Gastrocnemius medialis (tissue), 4 donors: Measurements from ENCODE around the gene MYCBP2. TPM values are rescaled to one million over a fixed set of nuclear protein-coding genes. Genes with fewer than 3 reads are reported as not detected.

Experiments used
- ATAC-seq, 2 donors: fragments of 150-250 bp; one replicate each; pipeline ENCODE4 v1.9.1; 2016
- DNase-seq, 2 donors: peaks; one replicate each; pipeline ENCODE4 v3.0.0-alpha.2; 2019
- H3K27ac ChIP-seq, 4 donors: fragments of 200-600 bp; sonication (generic); 1 replicate in 1 of 4; 2 replicates in 3 of 4; pipeline ENCODE4 v1.5.1; 2016 to 2018; ENCODE audit warnings: mild to moderate bottlenecking in 2 of 4, moderate library complexity in 1 of 4
- H3K27me3 ChIP-seq, 3 donors: fragments of 200-600 bp; sonication (generic) in 2 of 3; 1 replicate in 1 of 3; 2 replicates in 2 of 3; pipeline versions ENCODE4 v1.5.1 to v1.6.0; 2016 to 2019; ENCODE audit warnings: mild to moderate bottlenecking in 1 of 3, moderate library complexity in 1 of 3
- H3K36me3 ChIP-seq, 2 donors: fragments of 200-600 bp; sonication (generic) in 1 of 2; one replicate each; pipeline ENCODE4 v1.5.1; 2017 to 2018
- H3K4me1 ChIP-seq, 2 donors: fragments of 200-600 bp; sonication (generic) in 1 of 2; one replicate each; pipeline ENCODE4 v1.5.1; 2016 to 2017; ENCODE audit warnings: mild to moderate bottlenecking in 2 of 2
- H3K4me3 ChIP-seq, 4 donors: fragments of 200-600 bp; sonication (generic) in 3 of 4; 1 replicate in 1 of 4; 2 replicates in 3 of 4; pipeline ENCODE4 v1.5.1; 2016 to 2019; ENCODE audit warnings: mild to moderate bottlenecking in 2 of 4
- H3K9me3 ChIP-seq, 3 donors: fragments of 200-600 bp; sonication (generic) in 2 of 3; 1 replicate in 1 of 3; 2 replicates in 2 of 3; pipeline ENCODE4 v1.5.1; 2016 to 2019
- POLR2A ChIP-seq, 2 donors: fragments of 450-650 bp; IDR thresholded peaks; one replicate each; pipeline ENCODE4 v1.6.1; 2017; ENCODE audit warnings: antibody characterized with exemption in 2 of 2, mild to moderate bottlenecking in 2 of 2, moderate library complexity in 2 of 2
- in situ Hi-C, 4 donors: fragments of 200-750 bp; cut with MboI; loops; one replicate each; pipeline versions ENCODE4 v1.15.0 to v1.8.0; 2017; ENCODE audit warnings: low sequenced_read_pairs in 4 of 4
- intact Hi-C: fragments of 100-400 bp; cut with DNase I; formaldehyde crosslinking; loops from one replicate; pipeline ENCODE4 v1.15.1; 2023; ENCODE audit warnings: low total_unique reads
- total RNA-seq, 4 donors: library from RNA; depleted of rRNA; stranded (reverse); fragments of >200 nt; gene quantifications; one replicate each; pipeline versions ENCODE4 v1.1.0 to v1.2.3, GENCODE V29; 2016
- TF ChIP-seq, protein P1 (sequence below), 5 experiments: fragments of 450-650 bp in 3 of 5; fragments of 200-600 bp in 2 of 5; sonication (generic) in 2 of 5; IDR thresholded peaks in 4 of 5; conservative IDR thresholded peaks in 1 of 5; 1 replicate in 4 of 5; 2 replicates in 1 of 5; pipeline ENCODE4 v1.5.1; 2016 to 2019; ENCODE audit warnings: antibody characterized with exemption in 5 of 5, mild to moderate bottlenecking in 3 of 5, moderate library complexity in 3 of 5

The MYCBP2 gene
- total RNA-seq, 4 donors from 2014 or later = 42.1 to 56.9 (median 45.1) TPM

DNA sequence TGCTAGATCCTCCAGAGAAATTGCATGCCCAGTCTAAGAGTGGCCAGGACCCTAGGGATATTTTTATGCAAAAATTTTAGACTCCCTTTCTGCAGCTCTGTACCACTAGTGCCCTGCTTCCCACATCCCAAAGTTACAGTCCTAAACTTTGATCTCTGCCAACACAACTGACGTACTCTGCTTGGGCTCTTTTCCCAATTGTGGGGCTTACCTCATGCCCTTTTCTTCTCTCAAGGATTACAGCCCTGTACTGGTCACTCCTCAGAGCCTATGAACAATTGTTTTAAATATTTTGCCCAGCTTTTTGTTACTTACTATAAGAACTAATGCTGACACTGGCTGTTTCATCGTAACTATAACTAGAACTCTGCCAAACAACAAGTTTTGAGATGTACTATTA lies 242.1 kb downstream of the MYCBP2 start:
- in situ Hi-C loops (no loop called here), intact Hi-C loops (no loop called here)
- H3K9me3 ChIP-seq = no peaks in the 10 kb centered on the region
- no peak overlapping the region for H3K4me3 ChIP-seq
- no peak overlapping the region for H3K27ac ChIP-seq
- no peaks in the 10 kb centered on the region for H3K4me1 ChIP-seq
- peaks cover 0 to 65% of the 10 kb centered on the region in 2 donors for H3K36me3 ChIP-seq
- TF ChIP-seq, protein P1, sequence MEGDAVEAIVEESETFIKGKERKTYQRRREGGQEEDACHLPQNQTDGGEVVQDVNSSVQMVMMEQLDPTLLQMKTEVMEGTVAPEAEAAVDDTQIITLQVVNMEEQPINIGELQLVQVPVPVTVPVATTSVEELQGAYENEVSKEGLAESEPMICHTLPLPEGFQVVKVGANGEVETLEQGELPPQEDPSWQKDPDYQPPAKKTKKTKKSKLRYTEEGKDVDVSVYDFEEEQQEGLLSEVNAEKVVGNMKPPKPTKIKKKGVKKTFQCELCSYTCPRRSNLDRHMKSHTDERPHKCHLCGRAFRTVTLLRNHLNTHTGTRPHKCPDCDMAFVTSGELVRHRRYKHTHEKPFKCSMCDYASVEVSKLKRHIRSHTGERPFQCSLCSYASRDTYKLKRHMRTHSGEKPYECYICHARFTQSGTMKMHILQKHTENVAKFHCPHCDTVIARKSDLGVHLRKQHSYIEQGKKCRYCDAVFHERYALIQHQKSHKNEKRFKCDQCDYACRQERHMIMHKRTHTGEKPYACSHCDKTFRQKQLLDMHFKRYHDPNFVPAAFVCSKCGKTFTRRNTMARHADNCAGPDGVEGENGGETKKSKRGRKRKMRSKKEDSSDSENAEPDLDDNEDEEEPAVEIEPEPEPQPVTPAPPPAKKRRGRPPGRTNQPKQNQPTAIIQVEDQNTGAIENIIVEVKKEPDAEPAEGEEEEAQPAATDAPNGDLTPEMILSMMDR (IDR thresholded peaks at IDR 0.05 in 4 of 5, conservative IDR thresholded peaks at IDR 0.05 in 1 of 5) = no peak
- TF ChIP-seq POLR2A (IDR thresholded peaks at IDR 0.05) = no peak
- no peaks in the 10 kb centered on the region for H3K27me3 ChIP-seq
- no peak for DNase-seq
- ATAC-seq = no peak

DNA sequence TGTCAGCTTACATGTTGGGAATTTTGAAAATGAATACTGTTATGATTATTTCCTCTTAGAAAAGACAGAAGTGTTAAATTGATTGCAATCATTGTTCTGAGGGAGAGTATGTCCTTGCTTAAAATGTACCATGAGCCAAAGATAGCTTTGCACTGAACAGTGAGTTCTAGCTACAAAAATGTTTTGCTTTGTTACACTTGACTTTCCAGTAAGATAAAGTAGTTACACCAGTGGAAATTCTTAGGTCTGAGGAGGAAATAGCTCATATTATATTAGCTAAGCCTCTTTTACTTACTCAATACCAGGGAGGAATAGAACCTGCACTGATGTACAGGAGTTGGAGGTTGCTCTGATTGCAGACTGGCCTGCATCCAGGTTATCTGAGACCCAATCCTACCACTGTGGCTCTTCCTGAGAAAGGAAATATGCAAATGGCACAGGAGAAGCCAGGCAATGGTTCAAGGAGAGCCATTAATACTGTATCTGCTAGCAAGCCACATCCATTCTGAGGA lies 246.9 kb downstream of the MYCBP2 start:
- H3K4me1 ChIP-seq = no peaks in the 10 kb centered on the region
- H3K27me3 ChIP-seq = no peaks in the 10 kb centered on the region
- no peak for DNase-seq
- no peaks in the 10 kb centered on the region for H3K9me3 ChIP-seq
- no peak for ATAC-seq
- no peak overlapping the region for H3K4me3 ChIP-seq
- H3K27ac ChIP-seq = no peak overlapping the region
- intact Hi-C loops (no loop called here), in situ Hi-C loops (no loop called here)
- TF ChIP-seq, protein P1 (IDR thresholded peaks at IDR 0.05 in 4 of 5, conservative IDR thresholded peaks at IDR 0.05 in 1 of 5) = no peak
- no peak for TF ChIP-seq POLR2A (IDR thresholded peaks at IDR 0.05)
- H3K36me3 ChIP-seq = peaks cover 0 to 89% of the 10 kb centered on the region in 2 donors

DNA sequence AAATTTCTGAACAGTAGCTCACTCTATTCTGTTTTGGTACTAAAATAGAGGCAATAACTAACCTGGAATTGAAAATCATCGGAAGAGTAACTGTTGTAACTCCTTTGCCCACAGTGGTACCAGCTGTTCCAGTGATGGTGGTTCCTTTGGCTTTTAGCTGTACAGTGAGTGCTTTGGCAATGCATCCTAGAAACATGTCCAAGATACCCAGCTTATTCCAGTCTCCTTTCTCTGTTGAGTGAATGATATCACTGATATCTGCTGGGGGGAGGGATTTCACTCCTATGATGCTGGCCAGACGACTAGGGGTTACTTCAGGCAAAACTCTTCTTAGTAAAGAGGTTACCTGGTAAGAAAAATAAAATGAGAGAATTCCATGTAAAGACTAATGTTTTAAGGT lies 259.4 kb downstream of the MYCBP2 start:
- H3K4me1 ChIP-seq = no peaks in the 10 kb centered on the region
- no peaks in the 10 kb centered on the region for H3K27me3 ChIP-seq
- intact Hi-C loops = no loop called here
- in situ Hi-C loops = no loop called here
- no peaks in the 10 kb centered on the region for H3K9me3 ChIP-seq
- no peak for DNase-seq
- H3K36me3 ChIP-seq = peaks cover 0 to 48% of the 10 kb centered on the region in 2 donors
- TF ChIP-seq POLR2A (IDR thresholded peaks at IDR 0.05) = no peak
- TF ChIP-seq, protein P1 (IDR thresholded peaks at IDR 0.05 in 4 of 5, conservative IDR thresholded peaks at IDR 0.05 in 1 of 5) = no peak
- no peak overlapping the region for H3K27ac ChIP-seq
- ATAC-seq = no peak
- H3K4me3 ChIP-seq = no peak overlapping the region

DNA sequence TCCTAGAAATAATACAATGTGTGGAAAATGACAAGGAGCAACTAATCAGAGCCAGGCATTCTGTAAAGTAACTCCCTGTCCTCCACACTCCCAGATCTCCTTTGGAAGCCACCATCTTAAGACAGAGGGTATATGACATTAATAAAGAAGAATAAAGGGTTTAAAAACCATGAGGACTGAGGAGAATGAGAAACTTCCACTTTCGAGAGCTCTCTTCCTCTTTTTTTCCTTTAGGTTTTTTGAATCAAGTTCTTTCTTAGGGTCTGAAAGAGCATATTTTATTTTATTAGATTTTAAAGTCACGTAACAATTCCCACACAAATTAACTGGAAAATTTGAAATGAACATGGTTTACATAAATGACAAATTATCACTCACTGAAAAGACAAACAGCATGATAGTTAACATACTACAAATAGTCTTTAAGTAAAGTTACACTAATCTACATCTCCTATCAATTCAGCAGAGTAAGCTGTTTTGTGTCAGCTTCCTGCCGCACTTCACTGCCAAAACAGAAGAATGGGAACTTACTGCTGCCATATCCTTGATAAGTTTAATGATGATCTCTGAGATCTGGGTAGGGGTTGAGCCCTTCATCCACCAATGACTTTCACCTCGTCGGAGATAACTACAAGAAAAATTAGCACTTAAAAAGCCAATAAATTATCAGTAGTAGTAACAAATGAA lies 261.3 kb downstream of the MYCBP2 start:
- in situ Hi-C loops = no loop called here
- no peak for TF ChIP-seq POLR2A (IDR thresholded peaks at IDR 0.05)
- TF ChIP-seq, protein P1 (IDR thresholded peaks at IDR 0.05 in 4 of 5, conservative IDR thresholded peaks at IDR 0.05 in 1 of 5) = no peak
- intact Hi-C loops = no loop called here
- H3K36me3 ChIP-seq = peaks cover 0 to 63% of the 10 kb centered on the region in 2 donors
- DNase-seq (no peak), ATAC-seq (no peak)
- no peak overlapping the region for H3K27ac ChIP-seq
- H3K9me3 ChIP-seq = no peaks in the 10 kb centered on the region
- no peaks in the 10 kb centered on the region for H3K4me1 ChIP-seq
- no peaks in the 10 kb centered on the region for H3K27me3 ChIP-seq
- H3K4me3 ChIP-seq = no peak overlapping the region
